ENCODE data around the gene OAF.
"Not testable (repeated sequence)": the region's sequence is repeated elsewhere in the genome, so short reads cannot be mapped to it uniquely, and the experiment has no call there.

Gene OAF

GRCh38 chr11:120248551-120249278, 37.9 kb downstream of the OAF start:
- Histone ChIP-seq H3K27me3 (ENCODE audit: insufficient read depth, poor library complexity, severe bottlenecking) (peaks cover 18% of the 10 kb centered on the region), H3K27ac (replicated peaks) (no peak overlapping the region), H3K4me3 (replicated peaks; ENCODE audit: insufficient read depth, low read length) (no peak overlapping the region)
- DNase-seq (ENCODE audit: low read depth in 1 of 2, low spot score in 1 of 2) = no peak
- TF ChIP-seq SPI1 (IDR thresholded peaks at IDR 0.05; ENCODE audit: borderline replicate concordance, low read depth) (no peak), GABPA (IDR thresholded peaks at IDR 0.05; ENCODE audit: low read depth) (no peak), POLR2AphosphoS5 (IDR thresholded peaks at IDR 0.05; ENCODE audit: low read depth) (no peak)
- TF ChIP-seq, protein P1, sequence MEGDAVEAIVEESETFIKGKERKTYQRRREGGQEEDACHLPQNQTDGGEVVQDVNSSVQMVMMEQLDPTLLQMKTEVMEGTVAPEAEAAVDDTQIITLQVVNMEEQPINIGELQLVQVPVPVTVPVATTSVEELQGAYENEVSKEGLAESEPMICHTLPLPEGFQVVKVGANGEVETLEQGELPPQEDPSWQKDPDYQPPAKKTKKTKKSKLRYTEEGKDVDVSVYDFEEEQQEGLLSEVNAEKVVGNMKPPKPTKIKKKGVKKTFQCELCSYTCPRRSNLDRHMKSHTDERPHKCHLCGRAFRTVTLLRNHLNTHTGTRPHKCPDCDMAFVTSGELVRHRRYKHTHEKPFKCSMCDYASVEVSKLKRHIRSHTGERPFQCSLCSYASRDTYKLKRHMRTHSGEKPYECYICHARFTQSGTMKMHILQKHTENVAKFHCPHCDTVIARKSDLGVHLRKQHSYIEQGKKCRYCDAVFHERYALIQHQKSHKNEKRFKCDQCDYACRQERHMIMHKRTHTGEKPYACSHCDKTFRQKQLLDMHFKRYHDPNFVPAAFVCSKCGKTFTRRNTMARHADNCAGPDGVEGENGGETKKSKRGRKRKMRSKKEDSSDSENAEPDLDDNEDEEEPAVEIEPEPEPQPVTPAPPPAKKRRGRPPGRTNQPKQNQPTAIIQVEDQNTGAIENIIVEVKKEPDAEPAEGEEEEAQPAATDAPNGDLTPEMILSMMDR (IDR thresholded peaks at IDR 0.05; ENCODE audit: insufficient read depth, low read length) = no peak
- TF ChIP-seq, protein P2, sequence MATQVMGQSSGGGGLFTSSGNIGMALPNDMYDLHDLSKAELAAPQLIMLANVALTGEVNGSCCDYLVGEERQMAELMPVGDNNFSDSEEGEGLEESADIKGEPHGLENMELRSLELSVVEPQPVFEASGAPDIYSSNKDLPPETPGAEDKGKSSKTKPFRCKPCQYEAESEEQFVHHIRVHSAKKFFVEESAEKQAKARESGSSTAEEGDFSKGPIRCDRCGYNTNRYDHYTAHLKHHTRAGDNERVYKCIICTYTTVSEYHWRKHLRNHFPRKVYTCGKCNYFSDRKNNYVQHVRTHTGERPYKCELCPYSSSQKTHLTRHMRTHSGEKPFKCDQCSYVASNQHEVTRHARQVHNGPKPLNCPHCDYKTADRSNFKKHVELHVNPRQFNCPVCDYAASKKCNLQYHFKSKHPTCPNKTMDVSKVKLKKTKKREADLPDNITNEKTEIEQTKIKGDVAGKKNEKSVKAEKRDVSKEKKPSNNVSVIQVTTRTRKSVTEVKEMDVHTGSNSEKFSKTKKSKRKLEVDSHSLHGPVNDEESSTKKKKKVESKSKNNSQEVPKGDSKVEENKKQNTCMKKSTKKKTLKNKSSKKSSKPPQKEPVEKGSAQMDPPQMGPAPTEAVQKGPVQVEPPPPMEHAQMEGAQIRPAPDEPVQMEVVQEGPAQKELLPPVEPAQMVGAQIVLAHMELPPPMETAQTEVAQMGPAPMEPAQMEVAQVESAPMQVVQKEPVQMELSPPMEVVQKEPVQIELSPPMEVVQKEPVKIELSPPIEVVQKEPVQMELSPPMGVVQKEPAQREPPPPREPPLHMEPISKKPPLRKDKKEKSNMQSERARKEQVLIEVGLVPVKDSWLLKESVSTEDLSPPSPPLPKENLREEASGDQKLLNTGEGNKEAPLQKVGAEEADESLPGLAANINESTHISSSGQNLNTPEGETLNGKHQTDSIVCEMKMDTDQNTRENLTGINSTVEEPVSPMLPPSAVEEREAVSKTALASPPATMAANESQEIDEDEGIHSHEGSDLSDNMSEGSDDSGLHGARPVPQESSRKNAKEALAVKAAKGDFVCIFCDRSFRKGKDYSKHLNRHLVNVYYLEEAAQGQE (IDR thresholded peaks at IDR 0.05; ENCODE audit: insufficient replicate concordance, low read depth) = no peak

GRCh38 chr11:120249279-120250262, 38.7 kb downstream of the OAF start:
- Histone ChIP-seq H3K4me3 (replicated peaks; ENCODE audit: insufficient read depth, low read length) (no peak overlapping the region), H3K27me3 (ENCODE audit: insufficient read depth, poor library complexity, severe bottlenecking) (peaks cover 10% of the 10 kb centered on the region), H3K27ac (replicated peaks) (no peak overlapping the region)
- no peak for TF ChIP-seq GABPA (IDR thresholded peaks at IDR 0.05; ENCODE audit: low read depth)
- TF ChIP-seq SPI1 (IDR thresholded peaks at IDR 0.05; ENCODE audit: borderline replicate concordance, low read depth) = 0 out of 2 replicates have a peak, but pooled peaks have one; percentile 34
- DNase-seq (ENCODE audit: low read depth in 1 of 2, low spot score in 1 of 2) = no peak

DNA sequence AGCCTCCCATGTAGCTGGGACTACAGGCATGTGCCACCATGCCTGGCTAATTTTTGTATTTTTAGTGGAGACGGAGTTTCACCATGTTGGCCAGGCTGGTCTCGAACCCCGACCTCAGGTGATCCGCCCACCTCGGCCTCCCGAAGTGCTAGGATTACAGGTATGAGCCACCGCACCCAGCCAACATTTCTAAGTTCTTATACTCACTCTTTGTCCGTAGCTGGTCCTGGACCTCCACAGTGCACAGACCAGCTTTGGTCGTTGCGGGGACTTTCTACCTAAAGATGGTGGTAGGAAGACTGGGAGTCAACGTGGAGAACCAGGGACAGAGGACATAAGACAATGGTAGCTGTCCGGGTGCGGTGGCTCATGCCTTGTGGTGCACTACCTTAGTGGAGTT, 42.5 kb downstream of the OAF start:
- H3K4me3 ChIP-seq (replicated peaks; ENCODE audit: insufficient read depth, low read length); DNase-seq (ENCODE audit: low read depth in 1 of 2, low spot score in 1 of 2); H3K27ac ChIP-seq (replicated peaks): not testable (repeated sequence)
- H3K27me3 ChIP-seq (ENCODE audit: insufficient read depth, poor library complexity, severe bottlenecking) = peaks cover 18% of the 10 kb centered on the region

- Histone ChIP-seq H3K4me3 (replicated peaks; ENCODE audit: insufficient read depth, low read length) (no peak overlapping the region), H3K27me3 (ENCODE audit: insufficient read depth, poor library complexity, severe bottlenecking) (peaks cover 14% of the 10 kb centered on the region), H3K27ac (replicated peaks) (no peak overlapping the region)
- TF ChIP-seq POLR2AphosphoS5 (IDR thresholded peaks at IDR 0.05; ENCODE audit: low read depth) (no peak), GABPA (IDR thresholded peaks at IDR 0.05; ENCODE audit: low read depth) (no peak), SPI1 (IDR thresholded peaks at IDR 0.05; ENCODE audit: borderline replicate concordance, low read depth) (no peak)
- TF ChIP-seq, protein P2 (IDR thresholded peaks at IDR 0.05; ENCODE audit: insufficient replicate concordance, low read depth) = no peak
- TF ChIP-seq, protein P1 (IDR thresholded peaks at IDR 0.05; ENCODE audit: insufficient read depth, low read length) = no peak
- no peak for DNase-seq (ENCODE audit: low read depth in 1 of 2, low spot score in 1 of 2)
Measured at GRCh38 chr11:120254788-120255518, 44.1 kb downstream of the OAF start.
